ENCODE results near the gene AGRN. TPM values are rescaled to one million over a fixed set of nuclear protein-coding genes. Genes with fewer than 3 reads are reported as not detected.
A peak's percentile ranks its signal among the peaks of the same experiment; 100 is the strongest.

Gene AGRN
- total RNA-seq, 1 donor from 2014 or later = 203 TPM

GRCh38 chr1:998995-999724, 20.8 kb upstream of the AGRN start:
- peaks cover 39% of the 10 kb centered on the region for H3K27me3 Mint-ChIP-seq (ENCODE audit: low read depth)

GRCh38 chr1:999725-1000356, 20.1 kb upstream of the AGRN start, which contains the start of gene HES4:
Gene HES4, minus strand, starts transcription at chr1:1000097. Its CDS starts 124 bp downstream, at chr1:999973.
- Mint-ChIP-seq H3K36me3 (ENCODE audit: low read depth) (no peaks in the 10 kb centered on the region), H3K4me3 (peak within 1 kb of the TSS; percentile 86), H3K9me3 (no peaks in the 10 kb centered on the region), H3K4me1 (peaks cover 13% of the 10 kb centered on the region), H3K27ac (ENCODE audit: unreplicated experiment) (peak within 1 kb of the TSS; percentile 99), H3K27me3 (ENCODE audit: low read depth) (peaks cover 37% of the 10 kb centered on the region)
- TF ChIP-seq CTCF (conservative IDR thresholded peaks at IDR 0.05) = no peak
- peak; percentile 83 for DNase-seq (ENCODE audit: low read depth, low spot score)

More at GRCh38 chr1:998995-999724, 20.8 kb upstream of the AGRN start:
- H3K27ac Mint-ChIP-seq (ENCODE audit: unreplicated experiment) = no peak overlapping the region
- TF ChIP-seq CTCF (conservative IDR thresholded peaks at IDR 0.05) = no peak
- H3K36me3 Mint-ChIP-seq (ENCODE audit: low read depth) = no peaks in the 10 kb centered on the region
- no peaks in the 10 kb centered on the region for H3K9me3 Mint-ChIP-seq
- H3K4me3 Mint-ChIP-seq = peak overlapping the region; percentile 51
- DNase-seq (ENCODE audit: low read depth, low spot score) = no peak
- H3K4me1 Mint-ChIP-seq = peaks cover 8% of the 10 kb centered on the region

GRCh38 chr1:1000357-1001056, 19.4 kb upstream of the AGRN start:
- peak; percentile 69 for DNase-seq (ENCODE audit: low read depth, low spot score)
- peaks cover 16% of the 10 kb centered on the region for H3K4me1 Mint-ChIP-seq
- peak overlapping the region; percentile 86 for H3K4me3 Mint-ChIP-seq
- peak overlapping the region; percentile 99 for H3K27ac Mint-ChIP-seq (ENCODE audit: unreplicated experiment)
- no peaks in the 10 kb centered on the region for H3K9me3 Mint-ChIP-seq
- TF ChIP-seq CTCF (conservative IDR thresholded peaks at IDR 0.05) = no peak
- H3K36me3 Mint-ChIP-seq (ENCODE audit: low read depth) = no peaks in the 10 kb centered on the region
- peaks cover 36% of the 10 kb centered on the region for H3K27me3 Mint-ChIP-seq (ENCODE audit: low read depth)

DNA sequence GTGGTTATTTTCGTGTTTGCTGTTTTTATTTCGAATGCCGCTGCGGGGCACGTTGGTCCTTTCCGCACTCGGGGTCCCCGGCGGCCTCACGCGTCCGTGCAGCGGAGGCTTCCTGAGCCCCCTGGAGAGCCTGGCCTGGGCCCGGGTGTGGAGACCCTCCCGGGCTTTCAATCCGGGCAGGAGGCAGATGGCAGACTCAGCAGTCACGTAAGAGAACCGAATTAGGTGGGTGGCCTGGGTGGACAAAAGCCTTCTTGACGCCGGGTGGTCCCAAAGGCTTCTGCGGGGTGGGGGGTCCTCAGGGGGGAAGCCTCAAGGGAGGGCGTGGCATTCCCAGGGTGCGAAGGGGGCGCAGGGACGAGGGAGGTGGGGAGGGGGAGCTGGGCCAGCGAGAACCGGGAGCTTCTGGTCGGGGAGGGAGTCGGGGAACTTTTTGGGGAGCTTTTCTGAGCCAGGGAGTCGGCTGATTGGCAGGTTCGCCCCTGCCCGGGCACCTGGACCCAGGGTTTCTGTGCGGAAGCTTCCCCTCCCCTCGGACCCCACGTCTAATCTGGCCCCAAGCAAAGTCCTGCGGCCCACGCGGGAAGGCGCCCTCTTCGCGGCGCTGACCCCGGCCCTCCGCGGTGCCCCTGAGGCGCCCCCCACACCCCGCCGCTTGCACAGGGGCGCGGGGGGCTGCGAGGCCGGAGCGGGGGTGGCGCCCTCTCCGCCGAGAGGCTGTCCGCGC, 18.7 kb upstream of the AGRN start:
- no peak for TF ChIP-seq CTCF (conservative IDR thresholded peaks at IDR 0.05)
- no peaks in the 10 kb centered on the region for H3K9me3 Mint-ChIP-seq
- DNase-seq (ENCODE audit: low read depth, low spot score) = peak; percentile 38
- no peaks in the 10 kb centered on the region for H3K36me3 Mint-ChIP-seq (ENCODE audit: low read depth)
- peaks cover 31% of the 10 kb centered on the region for H3K27me3 Mint-ChIP-seq (ENCODE audit: low read depth)
- H3K27ac Mint-ChIP-seq (ENCODE audit: unreplicated experiment) = peak overlapping the region; percentile 99
- peak overlapping the region; percentile 86 for H3K4me3 Mint-ChIP-seq
- peaks cover 12% of the 10 kb centered on the region for H3K4me1 Mint-ChIP-seq

Data from neural crest cell (in vitro differentiated cells).